HEK293 (cell line): ENCODE data around the gene CLMN.
A peak's percentile ranks its signal among the peaks of the same experiment; 100 is the strongest.

ENCODE experiments used
- CTCF ChIA-PET: fragments of 350-600 bp; formaldehyde crosslinking; extraction: SDS; loops from one replicate; lab custom pipeline; 2021; ENCODE audit warnings: antibody characterized with exemption; lab: Yijun Ruan, JAX
- POLR2A ChIA-PET: fragments of 300-600 bp; formaldehyde crosslinking; extraction: SDS; loops from one replicate; lab custom pipeline; 2020; ENCODE audit warnings: antibody characterized with exemption, inconsistent platforms; lab: Yijun Ruan, JAX
- H3K27ac ChIP-seq: fragments of 200-500 bp; sonication (Bioruptor generic); 2 replicates; pipeline ENCODE4 v1.5.1; 2014; ENCODE audit warnings: low read depth, low read length, control low read depth, inconsistent platforms; ENCODE audit errors: extremely low read depth
- H3K36me3 ChIP-seq, 2 experiments: fragments of 200-500 bp in 1 of 2; sonication (Bioruptor generic) in 1 of 2; 1 replicate in 1 of 2; 2 replicates in 1 of 2; pipeline ENCODE4 v1.5.1; 2014 to 2017; ENCODE audit warnings: inconsistent platforms in 2 of 2, low read length in 2 of 2; ENCODE audit not compliant: control insufficient read depth in 2 of 2, insufficient read depth in 1 of 2
- H3K4me1 ChIP-seq: fragments of 200-500 bp; sonication (Bioruptor generic); 2 replicates; pipeline ENCODE4 v1.5.1; 2014; ENCODE audit warnings: mild to moderate bottlenecking, low read length, inconsistent platforms; ENCODE audit not compliant: control insufficient read depth, insufficient read depth
- H3K4me3 ChIP-seq: 2 replicates; pipeline ENCODE4 v1.5.1; 2011; ENCODE audit warnings: low read depth, mild to moderate bottlenecking, control low read depth, low read length, moderate library complexity
- H3K9me3 ChIP-seq: fragments of 200-500 bp; sonication (Bioruptor generic); 2 replicates; pipeline ENCODE4 v1.5.1; 2014; ENCODE audit warnings: low read depth, low read length, inconsistent platforms; ENCODE audit not compliant: control insufficient read depth, insufficient read depth
- ATF2 ChIP-seq: fragments of 450-650 bp; formaldehyde crosslinking; IDR thresholded peaks from 2 replicates; pipeline ENCODE4 v1.5.1; 2016; ENCODE audit warnings: missing biosample characterization, missing genetic modification characterization, low read depth
- BCL11B ChIP-seq: fragments of 450-650 bp; formaldehyde crosslinking; IDR thresholded peaks from 2 replicates; pipeline ENCODE4 v1.5.1; 2016; ENCODE audit warnings: low read depth, missing biosample characterization, missing genetic modification characterization
- MZF1 ChIP-seq: fragments of 450-650 bp; formaldehyde crosslinking; IDR thresholded peaks from 2 replicates; pipeline ENCODE4 v1.5.1; 2017; ENCODE audit warnings: missing biosample characterization, missing genetic modification characterization, borderline replicate concordance
- SCRT2 ChIP-seq: fragments of 450-650 bp; formaldehyde crosslinking; IDR thresholded peaks from 2 replicates; pipeline ENCODE4 v1.5.1; 2016; ENCODE audit warnings: missing biosample characterization, missing genetic modification characterization
- TCF7L2 ChIP-seq: IDR thresholded peaks from 2 replicates; pipeline ENCODE4 v1.6.1; 2011; ENCODE audit warnings: low read depth, mild to moderate bottlenecking, inconsistent platforms, low read length, moderate library complexity, borderline replicate concordance
- WT1 ChIP-seq: fragments of 450-650 bp; formaldehyde crosslinking; IDR thresholded peaks from 2 replicates; pipeline ENCODE4 v1.5.1; 2016; ENCODE audit warnings: missing biosample characterization, missing genetic modification characterization
- ZBTB11 ChIP-seq: fragments of 450-650 bp; formaldehyde crosslinking; conservative IDR thresholded peaks from 2 replicates; pipeline ENCODE4 v1.5.1; 2016; ENCODE audit warnings: low read depth, missing biosample characterization, missing genetic modification characterization
- ZBTB21 ChIP-seq: fragments of 450-650 bp; formaldehyde crosslinking; IDR thresholded peaks from 2 replicates; pipeline ENCODE4 v1.5.1; 2017; ENCODE audit warnings: missing biosample characterization, missing genetic modification characterization
- ZEB2 ChIP-seq: fragments of 450-650 bp; formaldehyde crosslinking; IDR thresholded peaks from 2 replicates; pipeline ENCODE4 v1.5.1; 2016; ENCODE audit warnings: missing biosample characterization, missing genetic modification characterization
- ZFP3 ChIP-seq: fragments of 450-650 bp; formaldehyde crosslinking; IDR thresholded peaks from 2 replicates; pipeline ENCODE4 v1.5.1; 2016; ENCODE audit warnings: low read depth, missing biosample characterization, missing genetic modification characterization
- ZFP69B ChIP-seq: fragments of 450-650 bp; formaldehyde crosslinking; IDR thresholded peaks from 2 replicates; pipeline ENCODE4 v1.5.1; 2016; ENCODE audit warnings: missing biosample characterization, missing genetic modification characterization
- ZNF10 ChIP-seq: fragments of 450-650 bp; formaldehyde crosslinking; IDR thresholded peaks from 2 replicates; pipeline ENCODE4 v1.5.1; 2017; ENCODE audit warnings: missing biosample characterization, missing genetic modification characterization
- ZNF114 ChIP-seq: fragments of 450-650 bp; formaldehyde crosslinking; IDR thresholded peaks from 2 replicates; pipeline ENCODE4 v1.5.0; 2017; ENCODE audit warnings: missing biosample characterization, missing genetic modification characterization
- ZNF132 ChIP-seq: fragments of 450-650 bp; formaldehyde crosslinking; IDR thresholded peaks from 2 replicates; pipeline ENCODE4 v1.5.1; 2017; ENCODE audit warnings: missing biosample characterization, missing genetic modification characterization, borderline replicate concordance
- ZNF140 ChIP-seq: fragments of 450-650 bp; formaldehyde crosslinking; IDR thresholded peaks from 2 replicates; pipeline ENCODE4 v1.5.1; 2016; ENCODE audit warnings: missing biosample characterization, missing genetic modification characterization
- ZNF19 ChIP-seq: fragments of 450-650 bp; formaldehyde crosslinking; IDR thresholded peaks from 2 replicates; pipeline ENCODE4; 2016; ENCODE audit warnings: missing biosample characterization, missing genetic modification characterization, low read depth
- ZNF223 ChIP-seq: fragments of 450-650 bp; formaldehyde crosslinking; IDR thresholded peaks from 2 replicates; pipeline ENCODE4 v1.5.1; 2016; ENCODE audit warnings: missing biosample characterization, missing genetic modification characterization
- ZNF266 ChIP-seq: fragments of 450-650 bp; formaldehyde crosslinking; IDR thresholded peaks from 2 replicates; pipeline ENCODE4 v1.5.1; 2016; ENCODE audit warnings: missing biosample characterization, missing genetic modification characterization, low read depth
- ZNF280C ChIP-seq: fragments of 450-650 bp; formaldehyde crosslinking; IDR thresholded peaks from 2 replicates; pipeline ENCODE4 v1.5.1; 2016; ENCODE audit warnings: missing biosample characterization, missing genetic modification characterization
- ZNF302 ChIP-seq: fragments of 450-650 bp; formaldehyde crosslinking; IDR thresholded peaks from 2 replicates; pipeline ENCODE4 v1.5.1; 2016; ENCODE audit warnings: missing biosample characterization, missing genetic modification characterization, low read depth
- ZNF366 ChIP-seq: fragments of 450-650 bp; formaldehyde crosslinking; conservative IDR thresholded peaks from 2 replicates; pipeline ENCODE4 v1.5.1; 2016; ENCODE audit warnings: missing biosample characterization, missing genetic modification characterization
- ZNF394 ChIP-seq: fragments of 450-650 bp; formaldehyde crosslinking; IDR thresholded peaks from 2 replicates; pipeline ENCODE4 v1.5.1; 2016; ENCODE audit warnings: missing biosample characterization, missing genetic modification characterization, mild to moderate bottlenecking, moderate library complexity, borderline replicate concordance
- ZNF426 ChIP-seq: fragments of 450-650 bp; formaldehyde crosslinking; IDR thresholded peaks from 2 replicates; pipeline ENCODE4 v1.5.1; 2017; ENCODE audit warnings: missing biosample characterization, missing genetic modification characterization, mild to moderate bottlenecking, inconsistent platforms, moderate library complexity
- ZNF433 ChIP-seq: fragments of 450-650 bp; formaldehyde crosslinking; IDR thresholded peaks from 2 replicates; pipeline ENCODE4 v1.5.1; 2016; ENCODE audit warnings: missing biosample characterization, missing genetic modification characterization, low read depth
- ZNF514 ChIP-seq: fragments of 450-650 bp; formaldehyde crosslinking; IDR thresholded peaks from 2 replicates; pipeline ENCODE4 v1.5.1; 2016; ENCODE audit warnings: missing biosample characterization, missing genetic modification characterization
- ZNF549 ChIP-seq: fragments of 450-650 bp; IDR thresholded peaks from 2 replicates; pipeline ENCODE4 v1.5.1; 2018; ENCODE audit warnings: missing biosample characterization, missing genetic modification characterization, mild to moderate bottlenecking, inconsistent platforms, moderate library complexity
- ZNF629 ChIP-seq: fragments of 450-650 bp; formaldehyde crosslinking; IDR thresholded peaks from 2 replicates; pipeline ENCODE4 v1.5.1; 2017; ENCODE audit warnings: missing biosample characterization, missing genetic modification characterization
- ZNF701 ChIP-seq: fragments of 450-650 bp; formaldehyde crosslinking; IDR thresholded peaks from 2 replicates; pipeline ENCODE4 v1.5.1; 2016; ENCODE audit warnings: missing biosample characterization, missing genetic modification characterization
- ZNF768 ChIP-seq: fragments of 450-650 bp; formaldehyde crosslinking; IDR thresholded peaks from 2 replicates; pipeline ENCODE4 v1.5.1; 2018; ENCODE audit warnings: missing biosample characterization, mild to moderate bottlenecking, missing genetic modification characterization
- ZSCAN18 ChIP-seq: fragments of 450-650 bp; formaldehyde crosslinking; IDR thresholded peaks from 2 replicates; pipeline ENCODE4 v1.5.1; 2016; ENCODE audit warnings: missing biosample characterization, missing genetic modification characterization
- ZSCAN23 ChIP-seq: fragments of 450-650 bp; formaldehyde crosslinking; IDR thresholded peaks from 2 replicates; pipeline ENCODE4 v1.5.1; 2016; ENCODE audit warnings: missing biosample characterization, missing genetic modification characterization

CLMN gene

GRCh38 chr14:95263527-95264231 is 56.0 kb downstream of the CLMN start:
- Histone ChIP-seq H3K4me3 (no peak overlapping the region), H3K27ac (no peak overlapping the region), H3K36me3 (no peaks in the 10 kb centered on the region; a peak in 1 of 3 replicates), H3K4me1 (0 out of 2 replicates have a peak, but pooled peaks cover 2% of the 10 kb centered on the region), H3K9me3 (no peaks in the 10 kb centered on the region)
- CTCF ChIA-PET: no interaction called here
- POLR2A ChIA-PET: no interaction called here
- TF ChIP-seq ZNF394 (tag by site-specific recombination) (peak; percentile 74; the same call in 1 of the 2 replicates), ZNF223 (tag by site-specific recombination) (no peak), ZNF132 (tag by site-specific recombination) (no peak), ZNF266 (tag by site-specific recombination) (peak; percentile 55; the same call in 1 of the 2 replicates), ZNF701 (no peak), ZNF114 (tag by site-specific recombination) (no peak), ZNF19 (tag by site-specific recombination) (no peak), SCRT2 (tag by site-specific recombination) (no peak), ZBTB21 (tag by site-specific recombination) (0 out of 2 replicates have a peak, but pooled peaks have one; percentile 11), ZFP3 (tag by site-specific recombination) (no peak), ZNF366 (tag by site-specific recombination) (no peak), ZEB2 (tag by site-specific recombination) (no peak), ZSCAN23 (tag by site-specific recombination) (no peak), ZNF629 (tag by site-specific recombination) (no peak), ZNF433 (tag by site-specific recombination) (peak; percentile 30; the same call in 1 of the 2 replicates), ZNF514 (tag by site-specific recombination) (no peak), ZBTB11 (tag by site-specific recombination) (peak; percentile 59), ZNF140 (tag by site-specific recombination) (peak; percentile 67), ZNF10 (tag by site-specific recombination) (no peak), ZNF302 (tag by site-specific recombination) (no peak), ZNF768 (tag by site-specific recombination) (no peak), ZSCAN18 (tag by site-specific recombination) (no peak), ZNF280C (tag by site-specific recombination) (no peak), BCL11B (no peak), ZNF549 (tag by site-specific recombination) (no peak), ZFP69B (tag by site-specific recombination) (no peak), ATF2 (tag by site-specific recombination) (no peak), ZNF426 (tag by site-specific recombination) (peak; percentile 64), MZF1 (tag by site-specific recombination) (no peak), TCF7L2 (no peak), WT1 (no peak)
